MM.1S (cell line): ENCODE data around the gene COL2A1.

Experiments
- DNase-seq: peaks from one replicate; pipeline ENCODE4 v3.0.0-alpha.2; 2015
- H2AFZ ChIP-seq: fragments of 300-600 bp; sonication (generic); 2 replicates; pipeline ENCODE4 v1.6.0; 2016; ENCODE audit warnings: antibody characterized with exemption, low read length
- H3F3A ChIP-seq: fragments of 300-600 bp; sonication (generic); 2 replicates; pipeline ENCODE4 v1.6.1; 2016; ENCODE audit warnings: mild to moderate bottlenecking, antibody characterized with exemption, low read length, moderate library complexity, mixed read lengths; ENCODE audit not compliant: insufficient read depth
- H3K27ac ChIP-seq: fragments of 300-600 bp; sonication (generic); 2 replicates; pipeline ENCODE4 v1.5.1; 2016; ENCODE audit warnings: mild to moderate bottlenecking, low read length
- H3K27me3 ChIP-seq: fragments of 300-600 bp; sonication (generic); replicated peaks from 2 replicates; pipeline ENCODE4 v1.6.0; 2016; ENCODE audit warnings: low read length; ENCODE audit not compliant: insufficient read depth
- H3K36me3 ChIP-seq: fragments of 300-600 bp; sonication (generic); replicated peaks from 2 replicates; pipeline ENCODE4 v1.6.1; 2016; ENCODE audit warnings: mild to moderate bottlenecking, low read length, mixed read lengths; ENCODE audit not compliant: insufficient read depth
- H3K4me1 ChIP-seq: fragments of 300-600 bp; sonication (generic); 2 replicates; pipeline ENCODE4 v1.6.1; 2016; ENCODE audit warnings: low read length, mixed read lengths
- H3K4me2 ChIP-seq: fragments of 300-600 bp; sonication (generic); 2 replicates; pipeline ENCODE4 v1.6.0; 2016; ENCODE audit warnings: low read depth, low read length
- H3K4me3 ChIP-seq: fragments of 300-600 bp; sonication (generic); 2 replicates; pipeline ENCODE4 v1.5.1; 2016; ENCODE audit warnings: low read length, mixed read lengths
- H3K79me2 ChIP-seq: fragments of 300-600 bp; sonication (generic); 2 replicates; pipeline ENCODE4 v1.6.1; 2016; ENCODE audit warnings: mixed run types, low read length, mixed read lengths
- H3K9ac ChIP-seq: fragments of 300-600 bp; sonication (generic); 2 replicates; pipeline ENCODE4 v1.6.1; 2016; ENCODE audit warnings: low read length, mixed read lengths
- H3K9me2 ChIP-seq: fragments of 300-600 bp; sonication (generic); replicated peaks from 2 replicates; pipeline ENCODE4 v1.6.1; 2016; ENCODE audit warnings: mild to moderate bottlenecking, low read length, mixed read lengths; ENCODE audit not compliant: insufficient read depth
- H3K9me3 ChIP-seq: fragments of 300-600 bp; sonication (generic); replicated peaks from 2 replicates; pipeline ENCODE4 v1.6.1; 2016; ENCODE audit warnings: mild to moderate bottlenecking, low read length, mixed read lengths; ENCODE audit not compliant: insufficient read depth
- H4K20me1 ChIP-seq: fragments of 300-600 bp; sonication (generic); 2 replicates; pipeline ENCODE4 v1.6.1; 2016; ENCODE audit warnings: mild to moderate bottlenecking, low read length, moderate library complexity, mixed read lengths; ENCODE audit not compliant: insufficient read depth
- CTCF ChIP-seq: fragments of 300-600 bp; sonication (generic); IDR thresholded peaks from 2 replicates; pipeline ENCODE4 v1.5.1; 2016; ENCODE audit warnings: antibody characterized with exemption, low read length, mixed read lengths
- EZH2 ChIP-seq: fragments of 300-600 bp; sonication (generic); optimal IDR thresholded peaks from 2 replicates; pipeline ENCODE3; 2017; ENCODE audit warnings: low read depth, mild to moderate bottlenecking, antibody characterized with exemption, low read length, mixed read lengths
- EZH2phosphoT487 ChIP-seq: fragments of 300-600 bp; sonication (generic); IDR thresholded peaks from 2 replicates; pipeline ENCODE4 v1.6.1; 2018; ENCODE audit warnings: antibody characterized with exemption, low read length

The COL2A1 gene

GRCh38 chr12:47938093-47938492 lies 66.2 kb downstream of the COL2A1 start:
- H3K9me2 ChIP-seq, result no peaks in the 10 kb centered on the region
- H3K4me1 ChIP-seq, result no peaks in the 10 kb centered on the region
- TF ChIP-seq EZH2 (no peak), CTCF (no peak), EZH2phosphoT487 (no peak)
- no peak overlapping the region for H3K4me3 ChIP-seq
- H3K27me3 ChIP-seq, result no peaks in the 10 kb centered on the region
- H4K20me1 ChIP-seq, result no peaks in the 10 kb centered on the region
- no peak overlapping the region for H3K4me2 ChIP-seq
- no peaks in the 10 kb centered on the region for H3F3A ChIP-seq
- no peaks in the 10 kb centered on the region for H3K36me3 ChIP-seq
- DNase-seq, result no peak
- H3K9ac ChIP-seq, result no peak overlapping the region
- H3K27ac ChIP-seq, result no peak overlapping the region
- H2AFZ ChIP-seq, result no peak overlapping the region
- H3K79me2 ChIP-seq, result no peaks in the 10 kb centered on the region
- no peaks in the 10 kb centered on the region for H3K9me3 ChIP-seq

- DNase-seq, result no peak
- Histone ChIP-seq H3K9me3 (no peaks in the 10 kb centered on the region), H3K9me2 (no peaks in the 10 kb centered on the region), H4K20me1 (no peaks in the 10 kb centered on the region), H3K4me2 (no peak overlapping the region), H3K27ac (no peak overlapping the region), H3K4me3 (no peak overlapping the region), H3F3A (no peaks in the 10 kb centered on the region), H3K9ac (no peak overlapping the region), H3K79me2 (no peaks in the 10 kb centered on the region), H2AFZ (no peak overlapping the region), H3K36me3 (no peaks in the 10 kb centered on the region), H3K4me1 (no peaks in the 10 kb centered on the region), H3K27me3 (no peaks in the 10 kb centered on the region)
- TF ChIP-seq CTCF, result no peak
- TF ChIP-seq EZH2phosphoT487, result no peak
- TF ChIP-seq EZH2, result no peak
Measured at GRCh38 chr12:47935184-47935583, 69.1 kb downstream of the COL2A1 start.

GRCh38 chr12:47931187-47931586 lies 73.1 kb downstream of the COL2A1 start:
- Histone ChIP-seq H3K36me3 (no peaks in the 10 kb centered on the region), H3F3A (no peaks in the 10 kb centered on the region), H3K27me3 (no peaks in the 10 kb centered on the region), H4K20me1 (no peaks in the 10 kb centered on the region), H3K4me2 (no peak overlapping the region), H2AFZ (no peak overlapping the region), H3K9ac (no peak overlapping the region), H3K27ac (no peak overlapping the region), H3K79me2 (no peaks in the 10 kb centered on the region), H3K4me3 (no peak overlapping the region), H3K4me1 (no peaks in the 10 kb centered on the region), H3K9me3 (no peaks in the 10 kb centered on the region), H3K9me2 (no peaks in the 10 kb centered on the region)
- DNase-seq, result no peak
- no peak for TF ChIP-seq EZH2phosphoT487
- TF ChIP-seq EZH2, result no peak
- TF ChIP-seq CTCF, result no peak
